Calu3 (cell line): Measurements from ENCODE around the gene EARS2. TPM values are rescaled to one million over a fixed set of nuclear protein-coding genes. Genes with fewer than 3 reads are reported as not detected.
"Not testable (repeated sequence)": the region's sequence is repeated elsewhere in the genome, so short reads cannot be mapped to it uniquely, and the experiment has no call there.

Experiments
- BruUV-seq: library from RNA; stranded (reverse); fragments of 400-500 nt; replicated peaks from 2 replicates; lab custom pipeline; 2021; lab: Mats Ljungman, UMichigan
- CTCF ChIA-PET: fragments of 300-600 bp; sonication (Branson Sonifier 250); formaldehyde crosslinking; loops from one replicate; lab custom pipeline; 2022; ENCODE audit warnings: antibody characterized with exemption; lab: Charles Lee
- DNase-seq: peaks from one replicate; pipeline ENCODE4 v3.0.0; 2022
- H3K27ac Mint-ChIP-seq: one replicate; pipeline ENCODE4 v1.8.0; 2022; ENCODE audit warnings: mixed read lengths; ENCODE audit not compliant: unreplicated experiment
- H3K27me3 Mint-ChIP-seq: one replicate; pipeline ENCODE4 v1.8.0; 2022; ENCODE audit warnings: mixed read lengths; ENCODE audit not compliant: unreplicated experiment
- H3K36me3 Mint-ChIP-seq: one replicate; pipeline ENCODE4 v1.8.0; 2022; ENCODE audit warnings: mild to moderate bottlenecking, moderate library complexity, mixed read lengths; ENCODE audit not compliant: insufficient read depth, unreplicated experiment
- H3K4me1 Mint-ChIP-seq: one replicate; pipeline ENCODE4 v1.8.0; 2022; ENCODE audit warnings: mild to moderate bottlenecking, low read depth, mixed read lengths; ENCODE audit not compliant: unreplicated experiment
- H3K4me3 Mint-ChIP-seq: one replicate; pipeline ENCODE4 v1.8.0; 2022; ENCODE audit warnings: mild to moderate bottlenecking, low read depth, moderate library complexity, mixed read lengths; ENCODE audit not compliant: unreplicated experiment
- H3K9me3 Mint-ChIP-seq: one replicate; pipeline ENCODE4 v1.8.0; 2022; ENCODE audit warnings: low read depth, mixed read lengths; ENCODE audit not compliant: unreplicated experiment
- intact Hi-C: fragments of 100-400 bp; cut with micrococcal nuclease; formaldehyde crosslinking; loops from one replicate; pipeline ENCODE4 v1.10.0; 2022; ENCODE audit not compliant: unreplicated experiment
- total RNA-seq: library from RNA; stranded (reverse); gene quantifications from 2 replicates; pipeline ENCODE4 v1.2.3, GENCODE V29; 2022
- TF ChIP-seq, protein P1 (sequence below): fragments of 200-600 bp; IDR thresholded peaks from one replicate; pipeline ENCODE4 v1.8.0; 2022; ENCODE audit warnings: antibody characterized with exemption; ENCODE audit not compliant: unreplicated experiment

Gene EARS2
- total RNA-seq, 1 experiment from 2014 or later, result 45.9 TPM

GRCh38 chr16:23584186-23585076, 27.3 kb upstream of the EARS2 start:
- intact Hi-C loops, result no loop called here
- no peaks in the 10 kb centered on the region for H3K4me1 Mint-ChIP-seq
- no peak for DNase-seq
- BruUV-seq, result no TSS peak
- H3K27ac Mint-ChIP-seq, result no peak overlapping the region
- H3K9me3 Mint-ChIP-seq, result no peaks in the 10 kb centered on the region
- H3K27me3 Mint-ChIP-seq, result no peaks in the 10 kb centered on the region
- TF ChIP-seq, protein P1, sequence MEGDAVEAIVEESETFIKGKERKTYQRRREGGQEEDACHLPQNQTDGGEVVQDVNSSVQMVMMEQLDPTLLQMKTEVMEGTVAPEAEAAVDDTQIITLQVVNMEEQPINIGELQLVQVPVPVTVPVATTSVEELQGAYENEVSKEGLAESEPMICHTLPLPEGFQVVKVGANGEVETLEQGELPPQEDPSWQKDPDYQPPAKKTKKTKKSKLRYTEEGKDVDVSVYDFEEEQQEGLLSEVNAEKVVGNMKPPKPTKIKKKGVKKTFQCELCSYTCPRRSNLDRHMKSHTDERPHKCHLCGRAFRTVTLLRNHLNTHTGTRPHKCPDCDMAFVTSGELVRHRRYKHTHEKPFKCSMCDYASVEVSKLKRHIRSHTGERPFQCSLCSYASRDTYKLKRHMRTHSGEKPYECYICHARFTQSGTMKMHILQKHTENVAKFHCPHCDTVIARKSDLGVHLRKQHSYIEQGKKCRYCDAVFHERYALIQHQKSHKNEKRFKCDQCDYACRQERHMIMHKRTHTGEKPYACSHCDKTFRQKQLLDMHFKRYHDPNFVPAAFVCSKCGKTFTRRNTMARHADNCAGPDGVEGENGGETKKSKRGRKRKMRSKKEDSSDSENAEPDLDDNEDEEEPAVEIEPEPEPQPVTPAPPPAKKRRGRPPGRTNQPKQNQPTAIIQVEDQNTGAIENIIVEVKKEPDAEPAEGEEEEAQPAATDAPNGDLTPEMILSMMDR, result no peak
- CTCF ChIA-PET, result no interaction called here
- peaks cover 67% of the 10 kb centered on the region for H3K36me3 Mint-ChIP-seq
- H3K4me3 Mint-ChIP-seq, result no peak overlapping the region

GRCh38 chr16:23583271-23583670, 26.1 kb upstream of the EARS2 start:
- H3K27ac Mint-ChIP-seq, H3K9me3 Mint-ChIP-seq, H3K27me3 Mint-ChIP-seq, CTCF ChIA-PET, H3K4me3 Mint-ChIP-seq, H3K4me1 Mint-ChIP-seq, BruUV-seq, intact Hi-C loops, DNase-seq: not testable (repeated sequence)
- H3K36me3 Mint-ChIP-seq, result peaks cover 66% of the 10 kb centered on the region

- Mint-ChIP-seq H3K27ac (no peak overlapping the region), H3K4me1 (no peaks in the 10 kb centered on the region), H3K9me3 (no peaks in the 10 kb centered on the region), H3K36me3 (peaks cover 53% of the 10 kb centered on the region), H3K27me3 (no peaks in the 10 kb centered on the region), H3K4me3 (no peak overlapping the region)
- TF ChIP-seq, protein P1, result no peak
- CTCF ChIA-PET, result interaction anchor here (1.0 kb wide), 1 partner anchor 13 kb away, joined by 3 read pairs; no protein-coding TSS in a partner anchor
- intact Hi-C loops, result no loop called here
- no peak for DNase-seq
- BruUV-seq, result no TSS peak
Observed at GRCh38 chr16:23581764-23582163, 24.6 kb upstream of the EARS2 start.

GRCh38 chr16:23580391-23580790, 23.2 kb upstream of the EARS2 start:
- intact Hi-C loops, result no loop called here
- H3K27me3 Mint-ChIP-seq, result no peaks in the 10 kb centered on the region
- DNase-seq, result no peak
- CTCF ChIA-PET, result no interaction called here
- no peak overlapping the region for H3K27ac Mint-ChIP-seq
- H3K4me1 Mint-ChIP-seq, result no peaks in the 10 kb centered on the region
- TF ChIP-seq, protein P1, result no peak
- no TSS peak for BruUV-seq
- H3K36me3 Mint-ChIP-seq, result peaks cover 64% of the 10 kb centered on the region
- no peak overlapping the region for H3K4me3 Mint-ChIP-seq
- no peaks in the 10 kb centered on the region for H3K9me3 Mint-ChIP-seq

DNA sequence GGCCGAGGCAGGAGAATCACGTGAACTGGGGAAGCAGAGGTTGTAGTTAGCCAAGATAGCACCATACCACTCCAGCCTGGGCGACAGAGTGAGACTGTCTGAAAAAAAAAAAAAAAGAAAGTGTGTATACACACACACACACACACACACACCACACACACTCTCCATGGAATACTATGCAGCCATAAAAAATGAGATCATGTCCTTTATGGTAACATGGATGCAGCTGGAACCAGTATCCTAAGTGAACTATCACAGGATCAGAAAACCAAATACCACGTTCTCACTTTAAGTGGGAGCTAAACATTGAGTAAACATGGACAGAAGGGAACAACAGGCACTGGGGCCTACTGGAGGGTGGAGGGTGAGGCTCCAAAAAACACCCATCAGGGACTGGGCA, 22.2 kb upstream of the EARS2 start:
- Mint-ChIP-seq H3K27me3 (no peaks in the 10 kb centered on the region), H3K27ac (no peak overlapping the region), H3K4me1 (no peaks in the 10 kb centered on the region), H3K4me3 (no peak overlapping the region), H3K9me3 (no peaks in the 10 kb centered on the region), H3K36me3 (peaks cover 67% of the 10 kb centered on the region)
- TF ChIP-seq, protein P1, result no peak
- intact Hi-C loops, result no loop called here
- CTCF ChIA-PET, result interaction anchor here (0.7 kb wide), 1 partner anchor 62 kb away, joined by 3 read pairs; no protein-coding TSS in a partner anchor
- no peak for DNase-seq
- BruUV-seq, result no TSS peak
